GM19438 (cell line): ENCODE measurements around the gene TPH2.

Experiments
- ATAC-seq: cut with Tn5 transposase; IDR thresholded peaks from one replicate; pipeline ENCODE4 v1.9.1; 2021; ENCODE audit warnings: low read depth; ENCODE audit not compliant: unreplicated experiment

TPH2 gene

GRCh38 chr12:71938728-71939385, at the start of gene TPH2:
Gene TPH2 (plus strand): TSS chr12:71938845. CDS start chr12:71938987, 142 bp downstream.
- peak; percentile 79 for ATAC-seq

GRCh38 chr12:71890475-71890874, 48.2 kb upstream of the TPH2 start:
- no peak for ATAC-seq

- no peak for ATAC-seq
Observed at GRCh38 chr12:71892059-71892458, 46.6 kb upstream of the TPH2 start.

GRCh38 chr12:71896205-71896882, 42.3 kb upstream of the TPH2 start:
- no peak for ATAC-seq

- ATAC-seq = no peak
Observed at GRCh38 chr12:71900091-71900490, 38.6 kb upstream of the TPH2 start.

- no peak for ATAC-seq
Observed at GRCh38 chr12:71904629-71905028, 34.0 kb upstream of the TPH2 start.

GRCh38 chr12:71935594-71935993, 3.1 kb upstream of the TPH2 start:
- ATAC-seq = no peak

- no peak for ATAC-seq
Observed at GRCh38 chr12:71940068-71940467, 1.4 kb downstream of the TPH2 start.

- no peak for ATAC-seq
Observed at GRCh38 chr12:71941174-71941573, 2.5 kb downstream of the TPH2 start.

- ATAC-seq = no peak
Observed at GRCh38 chr12:71942259-71942658, 3.6 kb downstream of the TPH2 start.

GRCh38 chr12:71942703-71943102, 4.1 kb downstream of the TPH2 start:
- no peak for ATAC-seq

GRCh38 chr12:71945121-71945520, 6.5 kb downstream of the TPH2 start:
- ATAC-seq = no peak

- no peak for ATAC-seq
Observed at GRCh38 chr12:71945883-71946282, 7.2 kb downstream of the TPH2 start.

- no peak for ATAC-seq
Observed at GRCh38 chr12:71947645-71948105, 9.0 kb downstream of the TPH2 start.

GRCh38 chr12:71948390-71948789, 9.7 kb downstream of the TPH2 start:
- ATAC-seq = no peak

- no peak for ATAC-seq
Observed at GRCh38 chr12:71949646-71950045, 11.0 kb downstream of the TPH2 start.

GRCh38 chr12:71950404-71950803, 11.8 kb downstream of the TPH2 start:
- ATAC-seq = no peak

GRCh38 chr12:71950819-71951218, 12.2 kb downstream of the TPH2 start:
- ATAC-seq = no peak

- ATAC-seq = no peak
Observed at GRCh38 chr12:71954083-71954778, 15.6 kb downstream of the TPH2 start.

GRCh38 chr12:71954861-71955260, 16.2 kb downstream of the TPH2 start:
- ATAC-seq = no peak

- ATAC-seq = no peak
Observed at GRCh38 chr12:71955970-71956369, 17.3 kb downstream of the TPH2 start.

GRCh38 chr12:71958056-71958455, 19.4 kb downstream of the TPH2 start:
- no peak for ATAC-seq
